Head of caudate nucleus (tissue), 42 donors: ENCODE results near the gene CHST8.
"Not testable (repeated sequence)": the region's sequence is repeated elsewhere in the genome, so short reads cannot be mapped to it uniquely, and the experiment has no call there.

Experiments
- DNase-seq, 42 donors: peaks; one replicate each; pipeline versions ENCODE4 v3.0.0 to v3.0.0-alpha.2; 2020 to 2021; ENCODE audit warnings: mixed read lengths in 7 of 42
- intact Hi-C: fragments of 100-400 bp; cut with DNase I; formaldehyde crosslinking; loops from one replicate; pipeline ENCODE4 v1.15.0; 2022

The CHST8 gene

DNA sequence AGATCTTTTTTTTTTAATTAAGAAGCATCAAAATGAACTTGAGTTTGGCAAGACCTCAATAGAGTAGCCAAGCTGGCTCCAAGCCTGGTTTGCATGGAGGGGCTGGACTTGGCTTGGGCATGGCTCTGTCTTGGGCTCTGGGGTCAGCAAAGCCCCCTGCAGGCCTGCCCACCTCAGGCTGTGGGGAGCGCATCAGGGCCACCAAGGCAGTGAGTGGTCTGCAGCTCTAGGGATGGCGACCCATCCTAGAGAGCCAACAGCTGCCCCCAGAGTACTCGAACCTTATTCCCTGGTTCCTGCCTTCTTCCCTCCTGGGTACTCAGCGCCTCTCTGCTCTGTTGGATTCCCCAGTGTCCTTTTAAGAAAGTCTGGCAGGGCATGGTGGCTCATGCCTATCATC is 5.4 kb upstream of the CHST8 start:
- DNase-seq = no peak
- intact Hi-C loops = no loop called here

DNA sequence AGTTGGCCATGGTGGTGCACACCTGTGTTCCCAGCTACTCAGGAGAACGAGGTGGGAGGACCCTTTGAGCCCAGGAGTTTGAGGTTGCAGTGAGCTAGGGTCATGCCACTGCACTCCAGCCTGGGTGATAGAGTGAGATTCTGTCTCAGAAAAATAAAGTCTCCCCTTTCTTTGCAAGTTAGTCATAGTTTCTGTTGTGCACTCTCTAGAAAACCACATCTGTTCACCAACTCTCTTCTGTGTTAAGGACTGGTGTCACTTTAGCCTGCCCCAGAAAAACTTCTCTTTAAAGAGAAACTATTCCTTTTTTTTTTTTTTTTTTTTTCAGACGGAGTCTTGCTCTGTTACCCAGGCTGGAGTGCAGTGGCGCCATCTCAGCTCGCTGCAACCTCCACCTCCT is 4.9 kb upstream of the CHST8 start:
- intact Hi-C loops = no loop called here
- DNase-seq = no peak

DNA sequence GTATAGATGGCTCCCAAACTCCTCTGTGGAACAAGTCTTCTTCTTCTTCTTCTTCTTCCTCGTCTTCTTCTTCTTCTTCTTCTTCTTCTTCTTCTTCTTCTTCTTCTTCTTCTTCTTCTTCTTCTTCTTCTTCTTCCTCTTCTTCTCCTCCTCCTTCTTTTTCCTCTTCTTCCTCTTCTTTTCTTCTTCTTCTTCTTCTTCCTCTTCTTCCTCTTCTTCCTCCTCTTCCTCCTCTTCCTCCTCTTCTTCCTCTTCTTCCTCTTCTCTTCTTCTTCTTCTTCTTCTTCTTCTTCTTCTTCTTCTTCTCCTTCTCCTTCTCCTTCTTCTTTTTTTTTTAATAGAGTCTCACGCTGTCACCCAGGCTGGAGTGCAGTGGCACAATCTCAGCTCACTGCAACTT is 3.4 kb upstream of the CHST8 start:
- not testable (repeated sequence) for DNase-seq

DNA sequence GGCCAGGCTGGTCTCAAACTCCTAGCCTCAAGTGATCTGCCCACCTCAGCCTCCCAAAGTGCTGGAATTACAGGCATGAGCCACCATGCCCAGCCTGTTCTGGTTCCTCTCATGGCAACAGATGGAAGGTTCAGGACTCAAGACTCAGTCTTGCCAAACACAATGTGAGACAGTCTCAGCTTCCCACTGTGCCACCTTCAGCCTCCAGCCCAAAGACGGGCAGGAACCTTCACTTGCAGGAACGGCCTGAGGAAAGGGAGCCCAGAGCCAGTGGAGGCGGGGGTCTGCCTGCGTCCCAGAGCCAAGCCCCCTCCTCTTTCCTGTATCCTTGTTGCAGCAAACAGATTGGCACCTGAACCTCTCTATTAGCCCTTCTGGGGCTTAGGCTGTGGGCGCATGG is 2.9 kb upstream of the CHST8 start:
- intact Hi-C loops = no loop called here

More for the DNA sequence above, 3.4 kb upstream of the CHST8 start:
- intact Hi-C loops = not testable (repeated sequence)

DNA sequence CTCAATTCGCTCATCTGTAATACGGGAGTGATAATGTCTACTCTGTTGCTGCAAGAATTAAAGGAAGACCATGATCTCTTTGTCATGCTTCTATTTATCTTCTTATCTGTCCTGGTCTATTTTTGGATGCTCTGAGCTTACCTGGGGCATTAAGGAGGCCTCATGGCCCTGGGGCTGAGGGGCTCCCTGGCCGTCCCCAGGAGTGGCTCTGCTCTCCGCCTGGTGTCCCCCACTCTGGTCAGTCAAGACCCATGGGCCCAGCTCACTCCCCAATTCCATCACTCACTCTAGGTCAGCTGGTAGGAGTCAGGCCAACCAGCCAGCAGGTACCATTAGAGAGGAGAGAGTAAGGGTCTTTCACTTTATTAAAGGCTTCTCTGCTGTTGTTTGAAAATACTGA is 1.1 kb upstream of the CHST8 start:
- intact Hi-C loops = no loop called here
- DNase-seq = no peak

More for the DNA sequence above, 2.9 kb upstream of the CHST8 start:
- DNase-seq = no peak

DNA sequence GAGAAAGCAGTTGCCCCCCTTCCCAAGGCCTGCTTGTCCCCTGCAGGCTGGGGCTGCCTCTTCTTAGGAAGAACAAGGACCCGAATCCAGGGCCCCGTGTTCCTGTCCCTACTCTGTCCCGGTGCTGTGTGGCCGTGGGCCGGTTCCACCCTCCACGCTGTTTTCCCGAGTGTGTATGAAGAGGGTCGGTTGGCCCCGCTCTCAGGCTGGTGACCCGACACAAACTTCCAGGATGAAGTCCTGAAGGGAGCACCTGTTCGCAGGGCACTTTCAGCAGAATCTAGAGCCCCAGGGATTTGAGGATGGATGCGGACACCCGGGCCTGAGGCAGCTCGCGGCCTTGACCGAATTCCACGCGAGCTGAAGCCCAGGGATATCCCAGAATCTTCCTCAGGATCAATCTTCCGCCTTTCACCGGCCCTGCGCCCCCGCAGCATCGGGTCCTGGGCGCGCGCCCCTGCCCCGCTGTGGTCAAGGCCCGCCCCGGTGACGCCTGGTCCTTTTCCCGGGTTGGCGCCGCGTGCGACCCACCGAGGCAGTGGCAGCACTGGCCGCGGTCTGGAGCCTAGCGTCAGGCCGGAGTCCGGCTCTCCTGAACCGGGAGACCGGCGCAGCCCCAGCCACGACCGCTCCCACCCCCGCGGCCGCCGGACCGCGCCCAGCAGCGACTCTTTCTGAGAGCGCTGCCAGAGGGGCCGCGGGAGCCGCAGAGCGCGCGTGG is 528 bp upstream of the CHST8 start:
- no peak for DNase-seq
- intact Hi-C loops = no loop called here

DNA sequence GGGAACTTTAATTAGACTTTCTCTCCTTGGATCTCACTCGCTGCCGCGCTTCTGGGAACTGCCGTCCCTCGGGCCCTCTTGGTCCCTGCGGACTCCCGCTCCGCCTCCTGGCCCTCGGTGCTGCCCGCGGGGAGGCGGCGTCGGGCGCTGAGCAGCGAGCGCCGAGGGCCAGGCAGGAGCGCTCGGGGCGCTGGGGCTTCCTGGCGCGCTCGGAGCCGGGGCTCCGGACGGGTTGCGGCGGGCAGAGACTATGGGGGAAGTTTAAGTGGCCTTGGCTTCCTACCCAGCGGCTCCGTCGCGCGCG is 704 bp downstream of the CHST8 start:
- DNase-seq = no peak
- intact Hi-C loops = no loop called here

DNA sequence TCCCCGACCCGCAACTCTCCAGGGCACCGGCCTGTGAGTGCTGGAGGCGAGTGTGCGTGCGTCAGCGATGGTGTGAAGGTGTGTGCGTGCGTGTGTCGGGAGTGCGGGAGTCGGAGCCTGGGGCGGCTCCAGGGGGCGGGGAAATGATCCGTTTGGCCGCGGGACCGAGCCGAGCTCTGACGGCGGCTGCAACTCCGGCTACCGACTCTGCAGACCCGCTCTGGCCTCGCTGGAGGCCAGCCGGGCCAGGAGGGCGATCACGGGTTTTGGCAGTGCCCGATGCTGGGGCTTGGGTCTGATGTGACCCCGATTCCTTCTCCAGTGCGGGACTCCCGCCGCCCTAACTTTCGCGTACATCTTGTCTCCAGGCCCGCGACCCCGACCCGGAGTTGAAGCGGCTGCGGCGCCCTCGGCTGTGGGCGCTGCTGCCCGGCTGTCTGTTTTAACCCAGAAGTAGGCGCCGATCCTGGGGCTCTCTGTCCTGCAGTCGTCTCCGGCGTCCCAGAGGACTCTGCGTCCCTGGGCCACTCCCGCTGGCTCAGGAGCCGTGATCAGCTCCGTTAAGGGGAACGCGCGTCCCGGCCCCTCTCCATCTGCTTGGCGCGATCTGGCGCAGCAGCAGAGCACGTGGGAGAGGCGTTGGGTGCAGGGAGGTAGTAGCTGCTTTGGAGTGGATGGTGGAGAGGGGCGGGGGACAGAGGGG is 1.2 kb downstream of the CHST8 start:
- peak in 1 of 42 donors; percentile 20 for DNase-seq

DNA sequence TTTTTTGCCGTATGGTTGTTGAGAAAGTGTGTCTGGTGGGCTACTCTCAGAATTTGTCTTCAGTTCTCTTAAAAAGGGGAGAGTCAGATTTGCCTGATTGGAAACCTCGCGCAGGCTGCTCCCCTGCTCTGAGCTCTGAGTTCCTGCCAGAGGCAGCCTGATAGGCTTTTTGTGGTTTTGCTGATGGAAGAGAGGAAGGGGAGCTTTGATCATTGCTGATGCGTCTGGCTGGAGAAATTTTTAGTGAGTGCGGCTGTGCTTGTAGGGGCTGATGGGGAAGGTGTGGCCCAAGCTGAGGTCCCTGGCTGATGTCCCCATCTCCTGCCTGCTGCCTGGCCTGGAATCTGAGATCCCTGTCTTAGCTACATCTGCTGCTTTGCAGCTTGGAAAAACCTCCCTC is 2.8 kb downstream of the CHST8 start:
- DNase-seq = no peak
- intact Hi-C loops = no loop called here

More for the DNA sequence above, 1.2 kb downstream of the CHST8 start:
- intact Hi-C loops = no loop called here

DNA sequence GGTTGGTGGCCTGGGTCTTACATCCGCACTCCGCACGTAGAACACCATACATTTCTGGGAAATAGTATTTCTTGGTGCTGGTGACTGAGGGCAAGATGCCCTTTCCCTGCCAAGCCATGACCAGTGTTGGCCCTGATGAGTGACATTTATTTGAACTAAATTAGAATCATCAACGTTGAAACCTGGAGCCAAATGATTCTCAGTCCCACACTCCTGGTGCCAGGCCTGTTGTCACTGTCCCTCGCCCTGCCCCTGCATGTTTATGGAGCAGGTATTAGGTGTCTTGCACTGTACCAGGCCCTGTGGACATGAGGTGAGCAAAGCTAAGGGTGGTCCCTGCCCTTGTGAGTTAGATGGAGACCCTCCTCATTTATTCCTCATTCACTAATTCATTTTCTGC is 5.8 kb downstream of the CHST8 start:
- DNase-seq = no peak
- intact Hi-C loops = no loop called here

DNA sequence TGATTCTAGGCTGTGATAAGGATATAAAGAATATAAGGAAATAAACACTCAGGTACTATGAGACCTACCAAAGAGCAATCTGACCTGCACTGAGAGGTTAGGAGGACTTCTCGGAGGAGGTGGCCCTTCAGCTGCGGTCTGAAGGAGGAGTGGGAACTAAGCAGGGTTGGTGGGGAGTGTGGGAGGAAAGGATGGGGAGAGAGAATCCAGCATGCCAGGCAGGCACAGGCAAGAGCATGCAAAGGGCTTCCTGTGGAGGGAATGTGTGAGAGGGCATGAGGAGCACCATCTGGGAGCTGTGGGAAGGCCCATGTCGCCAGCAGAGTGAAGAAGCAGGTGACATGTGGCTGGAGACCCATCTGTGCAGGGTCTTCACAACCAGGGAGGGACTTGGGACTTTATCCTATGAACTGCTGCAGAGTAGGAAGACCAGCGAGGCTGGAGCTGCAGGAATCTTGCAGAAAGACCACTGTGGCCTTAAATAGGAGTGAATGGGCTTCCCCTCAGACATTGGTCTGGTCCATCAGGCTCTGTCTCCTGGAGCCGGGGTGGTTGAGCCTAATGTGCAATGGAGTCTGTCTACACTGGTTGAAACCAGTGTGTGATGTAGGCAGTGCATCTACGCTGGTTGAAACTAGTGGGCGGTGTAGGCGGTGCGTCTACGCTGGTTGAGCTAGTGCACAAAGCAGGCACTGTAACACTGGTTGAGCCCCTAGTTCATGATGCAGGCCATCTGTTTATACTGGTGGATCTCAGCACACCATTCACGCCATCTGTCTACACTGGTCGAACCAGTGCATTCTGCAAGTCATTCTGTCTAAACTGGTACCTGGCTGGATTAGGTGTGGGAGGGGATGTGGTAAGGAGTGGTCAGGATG is 6.4 kb downstream of the CHST8 start:
- DNase-seq = peak in 3 of 42 donors; percentile 11 to 25 (median 22)
- intact Hi-C loops = no loop called here

DNA sequence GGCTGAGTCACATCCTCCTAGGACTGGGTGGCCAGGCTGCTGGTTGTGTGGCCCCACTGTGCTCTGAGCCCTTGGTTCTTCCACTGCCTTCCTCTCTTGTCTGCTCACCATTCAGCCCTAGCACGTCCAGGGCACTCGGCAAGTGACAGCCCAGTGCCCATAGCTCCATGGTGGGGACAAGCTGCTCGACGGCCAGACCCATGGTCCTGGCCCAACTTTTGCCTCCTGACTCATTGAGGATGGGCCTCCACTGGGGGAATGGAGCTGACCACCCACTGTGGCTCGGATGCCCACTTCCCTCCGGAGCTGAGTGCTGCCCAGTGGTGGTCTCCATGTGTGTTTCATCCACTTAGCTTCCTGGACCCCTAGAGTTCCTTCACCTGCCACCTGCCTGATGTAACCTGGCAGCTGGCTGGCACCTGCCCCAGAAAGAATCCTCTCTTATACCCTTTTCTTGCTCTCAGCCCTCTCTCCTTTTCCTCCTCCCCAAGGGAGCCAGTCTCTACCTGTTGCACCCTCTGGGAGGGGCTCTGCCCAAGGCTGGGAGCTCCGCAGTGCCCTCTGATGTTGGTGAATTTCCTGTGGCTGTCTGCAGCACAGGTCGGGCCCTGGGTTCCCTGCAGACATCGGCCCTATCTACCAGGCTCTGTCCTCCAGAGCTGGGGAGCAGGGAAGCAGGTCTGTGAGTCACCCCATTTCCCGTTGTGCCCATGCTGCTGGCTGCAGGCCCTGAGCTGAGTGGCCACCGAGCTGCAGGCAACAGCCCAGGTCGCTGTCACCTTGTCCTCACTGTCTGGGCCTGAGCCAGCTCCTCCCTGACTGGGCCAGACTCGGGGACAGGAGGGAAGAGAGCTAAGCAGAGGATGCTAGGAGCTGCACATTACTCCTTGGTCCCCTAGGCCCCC is 7.4 kb downstream of the CHST8 start:
- peak in 4 of 42 donors; percentile 8 to 34 (median 19) for DNase-seq
- intact Hi-C loops = no loop called here

DNA sequence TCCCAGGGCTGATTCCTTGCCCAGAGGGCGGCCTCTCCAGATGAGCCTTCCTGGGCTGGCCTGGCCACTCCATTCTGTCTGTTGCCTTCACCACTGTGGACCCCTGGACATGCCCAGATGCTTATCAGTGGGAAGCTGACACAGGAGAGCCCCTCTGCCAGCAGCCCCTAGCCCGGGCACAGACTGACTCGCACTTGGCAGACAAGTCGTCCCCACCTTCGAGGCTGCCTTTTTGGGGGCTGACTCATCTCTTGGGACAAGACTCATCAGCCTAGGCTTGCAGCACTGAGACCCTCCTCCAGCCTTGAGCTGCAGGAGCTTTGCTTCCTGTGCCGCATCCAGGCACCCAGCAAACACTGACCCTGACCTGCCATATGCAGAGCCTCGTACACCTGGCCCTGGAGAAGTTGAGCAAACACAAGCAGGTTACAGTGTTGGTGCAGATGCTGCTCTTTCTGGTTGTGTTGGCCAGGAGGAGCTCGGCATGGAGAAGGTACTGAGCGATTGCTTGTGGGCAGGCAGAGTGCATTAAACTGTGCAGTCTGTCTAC is 8.1 kb downstream of the CHST8 start:
- intact Hi-C loops = no loop called here
- DNase-seq = peak in 2 of 42 donors; percentile 3 to 19

DNA sequence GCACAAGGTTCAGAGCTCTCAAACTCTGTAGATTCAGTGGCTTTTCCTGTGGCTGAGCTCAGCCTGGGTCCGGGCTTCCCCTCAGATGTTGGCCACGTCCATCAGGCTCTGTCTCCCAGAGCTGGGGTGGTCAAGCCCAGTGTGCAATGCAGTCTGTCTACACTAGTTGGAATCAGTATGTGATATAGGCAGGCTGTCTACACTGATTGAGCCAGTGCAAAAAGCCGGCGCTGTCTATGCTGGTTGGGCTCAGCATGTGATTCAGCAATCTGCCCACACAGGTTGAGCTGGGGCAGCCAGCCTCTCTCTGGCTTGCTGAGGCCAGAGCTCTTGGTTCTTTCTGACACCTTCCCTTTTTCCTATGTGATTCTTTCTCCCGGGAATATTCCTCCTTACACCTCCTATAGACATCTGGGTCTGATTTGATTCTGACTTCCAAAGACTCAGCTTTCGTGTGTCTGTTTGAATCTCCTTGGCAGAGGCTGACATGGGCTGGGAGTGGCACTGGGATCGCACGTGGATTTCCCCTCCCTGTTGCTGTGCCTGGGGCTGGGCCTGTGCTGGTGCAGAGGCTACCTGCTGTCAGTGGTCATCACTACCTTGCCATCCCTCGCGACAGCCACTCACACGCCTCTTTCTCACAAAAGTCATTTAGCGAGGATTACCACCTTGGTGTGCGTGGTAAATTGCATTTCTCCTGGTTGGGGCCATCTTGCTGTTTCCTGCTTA is 9.3 kb downstream of the CHST8 start:
- DNase-seq = peak in 3 of 42 donors; percentile 12 to 27 (median 26)
- intact Hi-C loops = no loop called here

DNA sequence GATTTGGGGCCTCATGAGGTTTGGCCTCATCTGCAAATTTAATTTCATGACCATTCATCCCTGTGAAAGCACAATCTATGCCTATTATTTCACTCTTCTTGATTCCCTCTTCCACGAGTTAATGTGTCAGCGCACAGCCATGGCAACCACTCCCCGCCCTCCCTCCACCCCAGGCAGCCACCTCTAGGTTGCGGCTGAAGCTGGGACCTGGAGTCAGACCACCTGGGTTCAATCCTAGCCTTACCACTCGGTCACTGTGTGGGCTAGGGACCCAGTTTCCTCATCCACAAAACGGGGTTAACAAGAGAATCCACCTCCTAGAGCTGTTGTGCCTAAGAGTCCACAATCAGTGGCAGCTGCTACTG is 9.8 kb downstream of the CHST8 start:
- intact Hi-C loops = no loop called here
- DNase-seq = peak in 2 of 42 donors; percentile 3 to 16

DNA sequence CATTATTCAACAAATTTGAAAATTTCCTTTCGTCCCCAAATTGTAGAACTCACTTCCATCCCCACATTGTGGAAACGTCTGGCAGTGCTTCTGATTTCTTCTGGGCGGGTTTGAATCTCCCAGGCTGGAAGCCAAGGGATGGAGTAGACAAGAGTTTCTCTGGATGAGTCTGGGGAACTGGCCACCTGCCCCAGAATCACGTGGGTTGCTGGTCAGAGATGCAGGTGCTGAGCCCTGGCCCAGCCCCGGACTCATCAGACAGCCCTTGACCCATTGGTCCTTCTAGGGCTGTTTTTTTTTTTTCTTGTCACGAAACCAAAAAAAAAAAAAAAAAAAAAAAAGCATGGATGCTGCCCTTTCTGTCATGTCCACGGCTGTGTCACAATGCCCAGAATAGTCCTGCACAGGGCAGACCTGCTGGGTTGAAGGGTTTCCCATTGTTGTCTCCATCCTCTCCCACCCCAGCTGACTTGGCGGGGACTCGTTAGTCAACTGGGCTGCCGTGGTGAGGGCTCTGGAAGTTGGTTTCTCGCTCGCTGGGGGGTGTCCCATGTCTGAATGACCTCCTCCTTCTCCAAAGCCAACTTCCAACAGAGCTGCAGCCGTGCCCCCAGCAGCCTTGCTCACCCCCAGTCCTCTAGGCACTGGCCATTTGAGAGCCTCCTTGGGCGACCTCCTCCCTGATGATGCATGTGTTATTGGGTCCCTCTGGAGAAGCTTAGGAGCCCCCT is 12.8 kb downstream of the CHST8 start:
- intact Hi-C loops = no loop called here
- peak in 4 of 42 donors; percentile 10 to 37 (median 30) for DNase-seq
